ENCODE measurements around the gene PPM1D. TPM values are rescaled to one million over a fixed set of nuclear protein-coding genes. Genes with fewer than 3 reads are reported as not detected.

Gene PPM1D
- total and polyA plus RNA-seq, 2 experiments from 2014 or later, result 18.3 to 18.6 TPM

DNA sequence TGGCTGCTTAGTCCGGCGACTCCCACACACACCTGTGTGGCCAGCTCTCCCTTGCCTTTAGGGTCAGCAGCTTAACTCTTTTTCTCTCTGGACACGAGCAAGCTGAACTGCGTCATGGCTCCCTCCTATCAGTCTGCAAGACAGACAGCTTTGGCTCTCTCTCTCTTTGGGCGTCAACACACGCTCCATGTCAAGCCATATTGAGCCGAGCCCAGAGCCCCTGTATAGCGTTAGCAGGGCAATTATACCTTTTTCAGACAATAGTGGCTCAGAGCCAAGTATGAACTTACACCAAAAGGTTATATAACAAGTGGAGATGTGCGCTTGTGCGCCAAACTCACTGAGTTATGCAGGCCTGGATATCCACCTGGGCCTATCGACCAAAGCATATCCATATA lies 39.1 kb upstream of the PPM1D start:
- Histone ChIP-seq H3K4me2 (no peak overlapping the region), H3K4me1 (ENCODE audit: insufficient read depth) (no peaks in the 10 kb centered on the region)
- WGBS (ENCODE audit: low lambda C conversion rate, missing lambda C conversion rate), result 93% methylated on average over 11 of the region's 11 CpGs

DNA sequence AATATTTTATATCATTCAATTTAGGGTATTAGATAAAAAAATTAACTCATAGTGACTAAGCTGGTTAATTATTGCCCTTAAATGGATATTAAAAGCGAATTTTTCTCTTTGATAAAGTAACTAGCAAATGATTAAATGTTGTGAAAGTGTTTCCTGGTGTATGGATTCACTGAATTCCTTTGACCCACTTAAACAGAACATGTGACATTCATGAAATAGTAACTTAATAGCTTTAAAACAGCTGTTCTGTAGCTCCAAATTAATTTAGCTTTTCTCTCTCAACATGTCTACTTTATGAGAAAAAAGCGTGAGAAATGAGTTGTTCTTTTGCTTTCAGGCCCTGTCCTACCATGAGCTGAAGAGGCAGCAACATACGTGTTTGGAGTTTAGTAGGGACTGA lies 37.6 kb upstream of the PPM1D start:
- no peak overlapping the region for H3K27ac ChIP-seq
- H3K27me3 ChIP-seq, result no peaks in the 10 kb centered on the region
- WGBS (ENCODE audit: low lambda C conversion rate, missing lambda C conversion rate), result 57% methylated on average over 3 of the region's 3 CpGs
- H3K4me2 ChIP-seq, result no peak overlapping the region
- no peak for DNase-seq (ENCODE audit: low spot score)
- H3K4me1 ChIP-seq (ENCODE audit: insufficient read depth), result no peaks in the 10 kb centered on the region
- H3K4me3 ChIP-seq, result no peak overlapping the region
- no peak overlapping the region for H2AFZ ChIP-seq
- H3K9me2 ChIP-seq (replicated peaks; ENCODE audit: insufficient read depth), result no peaks in the 10 kb centered on the region
- H3K79me2 ChIP-seq, result no peaks in the 10 kb centered on the region
- no peaks in the 10 kb centered on the region for H3K36me3 ChIP-seq (replicated peaks; ENCODE audit: insufficient read depth, low read depth)
- no peaks in the 10 kb centered on the region for H3K9me3 ChIP-seq (ENCODE audit: low read depth)
- TF ChIP-seq EZH2 (IDR thresholded peaks at IDR 0.05; ENCODE audit: borderline replicate concordance) (no peak), EZH2phosphoT487 (IDR thresholded peaks at IDR 0.05; ENCODE audit: low read depth, severe bottlenecking, unreplicated experiment) (no peak)
- TF ChIP-seq, protein P1, sequence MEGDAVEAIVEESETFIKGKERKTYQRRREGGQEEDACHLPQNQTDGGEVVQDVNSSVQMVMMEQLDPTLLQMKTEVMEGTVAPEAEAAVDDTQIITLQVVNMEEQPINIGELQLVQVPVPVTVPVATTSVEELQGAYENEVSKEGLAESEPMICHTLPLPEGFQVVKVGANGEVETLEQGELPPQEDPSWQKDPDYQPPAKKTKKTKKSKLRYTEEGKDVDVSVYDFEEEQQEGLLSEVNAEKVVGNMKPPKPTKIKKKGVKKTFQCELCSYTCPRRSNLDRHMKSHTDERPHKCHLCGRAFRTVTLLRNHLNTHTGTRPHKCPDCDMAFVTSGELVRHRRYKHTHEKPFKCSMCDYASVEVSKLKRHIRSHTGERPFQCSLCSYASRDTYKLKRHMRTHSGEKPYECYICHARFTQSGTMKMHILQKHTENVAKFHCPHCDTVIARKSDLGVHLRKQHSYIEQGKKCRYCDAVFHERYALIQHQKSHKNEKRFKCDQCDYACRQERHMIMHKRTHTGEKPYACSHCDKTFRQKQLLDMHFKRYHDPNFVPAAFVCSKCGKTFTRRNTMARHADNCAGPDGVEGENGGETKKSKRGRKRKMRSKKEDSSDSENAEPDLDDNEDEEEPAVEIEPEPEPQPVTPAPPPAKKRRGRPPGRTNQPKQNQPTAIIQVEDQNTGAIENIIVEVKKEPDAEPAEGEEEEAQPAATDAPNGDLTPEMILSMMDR (IDR thresholded peaks at IDR 0.05; ENCODE audit: poor library complexity), result no peak
- no peaks in the 10 kb centered on the region for H4K20me1 ChIP-seq (ENCODE audit: insufficient read depth, poor library complexity, severe bottlenecking)

More for the DNA sequence above, 39.1 kb upstream of the PPM1D start:
- Histone ChIP-seq H3K9me3 (ENCODE audit: low read depth) (no peaks in the 10 kb centered on the region), H3K79me2 (no peaks in the 10 kb centered on the region), H3K36me3 (replicated peaks; ENCODE audit: insufficient read depth, low read depth) (no peaks in the 10 kb centered on the region), H2AFZ (no peak overlapping the region), H3K27ac (no peak overlapping the region), H4K20me1 (ENCODE audit: insufficient read depth, poor library complexity, severe bottlenecking) (no peaks in the 10 kb centered on the region), H3K9me2 (replicated peaks; ENCODE audit: insufficient read depth) (no peaks in the 10 kb centered on the region), H3K27me3 (no peaks in the 10 kb centered on the region), H3K4me3 (no peak overlapping the region)
- no peak for DNase-seq (ENCODE audit: low spot score)
- TF ChIP-seq EZH2phosphoT487 (IDR thresholded peaks at IDR 0.05; ENCODE audit: low read depth, severe bottlenecking, unreplicated experiment) (no peak), EZH2 (IDR thresholded peaks at IDR 0.05; ENCODE audit: borderline replicate concordance) (no peak)
- TF ChIP-seq, protein P1 (IDR thresholded peaks at IDR 0.05; ENCODE audit: poor library complexity), result no peak

DNA sequence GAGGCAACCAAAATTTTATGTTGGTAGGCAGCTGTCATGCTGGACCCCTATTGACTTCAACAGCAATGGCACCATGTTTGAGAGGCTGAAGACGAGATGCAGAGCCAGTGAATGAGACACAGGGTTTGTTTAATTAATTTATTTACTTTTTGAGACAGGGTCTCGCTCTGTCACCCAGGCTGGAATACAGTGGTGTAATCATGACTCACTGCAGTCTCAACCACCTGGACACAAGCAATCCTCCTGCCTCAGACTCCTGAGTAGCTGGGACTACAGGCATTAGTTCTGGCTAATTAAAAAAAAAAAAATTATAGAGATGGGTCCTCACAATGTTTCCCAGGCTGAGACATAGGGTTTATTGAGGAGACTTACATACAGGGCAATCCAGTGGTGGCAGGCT lies 36.2 kb upstream of the PPM1D start:
- Histone ChIP-seq H3K79me2 (no peaks in the 10 kb centered on the region), H4K20me1 (ENCODE audit: insufficient read depth, poor library complexity, severe bottlenecking) (no peaks in the 10 kb centered on the region), H3K9me2 (replicated peaks; ENCODE audit: insufficient read depth) (no peaks in the 10 kb centered on the region), H2AFZ (no peak overlapping the region), H3K4me2 (no peak overlapping the region), H3K4me1 (ENCODE audit: insufficient read depth) (no peaks in the 10 kb centered on the region), H3K36me3 (replicated peaks; ENCODE audit: insufficient read depth, low read depth) (no peaks in the 10 kb centered on the region), H3K4me3 (no peak overlapping the region), H3K27me3 (no peaks in the 10 kb centered on the region), H3K27ac (no peak overlapping the region), H3K9me3 (ENCODE audit: low read depth) (no peaks in the 10 kb centered on the region)
- TF ChIP-seq EZH2phosphoT487 (IDR thresholded peaks at IDR 0.05; ENCODE audit: low read depth, severe bottlenecking, unreplicated experiment), result no peak
- TF ChIP-seq EZH2 (IDR thresholded peaks at IDR 0.05; ENCODE audit: borderline replicate concordance), result no peak
- TF ChIP-seq, protein P1 (IDR thresholded peaks at IDR 0.05; ENCODE audit: poor library complexity), result no peak
- DNase-seq (ENCODE audit: low spot score), result no peak
- 57% methylated on average over 2 of the region's 2 CpGs for WGBS (ENCODE audit: low lambda C conversion rate, missing lambda C conversion rate)

DNA sequence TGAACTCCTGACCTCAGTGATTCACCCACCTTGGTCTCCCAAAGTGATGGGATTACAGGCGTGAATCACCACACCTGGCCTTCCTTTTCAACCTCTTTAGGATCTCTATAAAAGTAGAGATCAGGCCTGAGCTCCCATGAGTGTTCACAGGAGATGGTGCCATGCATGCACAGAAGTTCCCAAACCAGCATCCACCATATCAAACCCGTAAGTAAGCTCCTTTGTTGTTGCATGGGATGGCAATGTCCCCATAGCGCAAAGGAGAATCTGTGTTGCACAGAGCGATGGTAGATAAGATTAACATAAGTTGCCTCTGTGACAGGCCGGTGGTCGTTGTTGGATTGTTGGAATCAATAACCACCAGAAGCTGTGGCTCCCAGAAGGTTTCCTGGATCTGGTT lies 34.8 kb upstream of the PPM1D start:
- Histone ChIP-seq H3K79me2 (no peaks in the 10 kb centered on the region), H3K36me3 (replicated peaks; ENCODE audit: insufficient read depth, low read depth) (no peaks in the 10 kb centered on the region), H3K4me1 (ENCODE audit: insufficient read depth) (no peaks in the 10 kb centered on the region), H3K9me3 (ENCODE audit: low read depth) (no peaks in the 10 kb centered on the region), H3K27me3 (no peaks in the 10 kb centered on the region), H3K27ac (no peak overlapping the region), H3K9me2 (replicated peaks; ENCODE audit: insufficient read depth) (no peaks in the 10 kb centered on the region), H3K4me2 (no peak overlapping the region), H3K4me3 (no peak overlapping the region), H4K20me1 (ENCODE audit: insufficient read depth, poor library complexity, severe bottlenecking) (no peaks in the 10 kb centered on the region), H2AFZ (no peak overlapping the region)
- TF ChIP-seq, protein P1 (IDR thresholded peaks at IDR 0.05; ENCODE audit: poor library complexity), result no peak
- TF ChIP-seq EZH2phosphoT487 (IDR thresholded peaks at IDR 0.05; ENCODE audit: low read depth, severe bottlenecking, unreplicated experiment) (no peak), EZH2 (IDR thresholded peaks at IDR 0.05; ENCODE audit: borderline replicate concordance) (no peak)
- no peak for DNase-seq (ENCODE audit: low spot score)
- WGBS (ENCODE audit: low lambda C conversion rate, missing lambda C conversion rate), result 89% methylated on average over 6 of the region's 6 CpGs
